ENCODE results near the gene ASPHD1. TPM values are rescaled to one million over a fixed set of nuclear protein-coding genes. Genes with fewer than 3 reads are reported as not detected.

ASPHD1 gene
- total and polyA plus RNA-seq, 2 of the 8 experiments (the other 6 are each of a cell fraction or from before 2014, with no cell fraction given): 14.5 to 18.6 TPM

- peak within 1 kb of the TSS; percentile 63 for H2BK12ac ChIP-seq (ENCODE audit: low read depth, low read length)
- peak within 1 kb of the TSS; percentile 82 to 90 (median 90) for H3K4me3 ChIP-seq (ENCODE audit: extremely low read depth in 1 of 4, insufficient read depth in 2 of 4, low read depth in 3 of 4, low read length in 4 of 4)
- 1% methylated on average over 46 of the region's 57 CpGs; no CpG with 5 or more reads in 1 of the 2 experiments for WGBS, 2 experiments (ENCODE audit: extremely low coverage in 1 of 2, insufficient coverage in 1 of 2, insufficient read length in 1 of 2, insufficient replicate concordance in 2 of 2, low coverage in 1 of 2, low lambda C conversion rate in 2 of 2, missing lambda C conversion rate in 1 of 2)
- peak within 1 kb of the TSS; percentile 65 to 94 (median 92) for H3K9ac ChIP-seq (replicated peaks in 1 of 4; ENCODE audit: extremely low read depth in 1 of 4, low read depth in 3 of 4, low read length in 3 of 4)
- peak within 1 kb of the TSS; percentile 99 for H3K27ac ChIP-seq (ENCODE audit: low read depth, low read length)
- H3K79me2 ChIP-seq (ENCODE audit: control insufficient read depth in 1 of 2, insufficient read depth in 2 of 2, low read length in 2 of 2): peaks cover 0 to 9% of the 10 kb centered on the region in 2 experiments; a peak in 2 of 4 replicates
- peak within 1 kb of the TSS; percentile 39 for H3K4ac ChIP-seq (replicated peaks; ENCODE audit: insufficient read length, low read depth, low read length)
- H2BK15ac ChIP-seq (ENCODE audit: low read length): peak within 1 kb of the TSS; percentile 99
- no peaks in the 10 kb centered on the region for H3K9me3 ChIP-seq (ENCODE audit: insufficient read depth in 2 of 2, low read depth in 1 of 2, low read length in 1 of 2)
- H3K56ac ChIP-seq (replicated peaks; ENCODE audit: insufficient read length, low read depth, low read length): no peak within 1 kb of the TSS
- H3K23ac ChIP-seq (ENCODE audit: insufficient read length): no peak within 1 kb of the TSS
- peaks cover 0 to 5% of the 10 kb centered on the region in 2 experiments for H4K20me1 ChIP-seq (replicated peaks in 1 of 2; ENCODE audit: control insufficient read depth in 1 of 2, insufficient read depth in 2 of 2, low read length in 2 of 2)
- peak within 1 kb of the TSS; percentile 100 for H2AFZ ChIP-seq (ENCODE audit: low read length)
- peak within 1 kb of the TSS; percentile 93 for H3K18ac ChIP-seq (ENCODE audit: extremely low read depth, low read length)
- H3K27me3 ChIP-seq (replicated peaks in 1 of 4; ENCODE audit: control insufficient read depth in 3 of 4, extremely low read depth in 1 of 4, insufficient read depth in 3 of 4, low read length in 3 of 4): no peaks in the 10 kb centered on the region
- peak within 1 kb of the TSS; percentile 89; the same call in 1 of the 2 replicates for H4K8ac ChIP-seq (ENCODE audit: extremely low read depth, insufficient read depth, low read length)
- 0 out of 2 replicates have a peak within 1 kb of the TSS, but pooled peaks have one; percentile 53 for H2AK5ac ChIP-seq (ENCODE audit: low read depth, low read length)
- FAIRE-seq (peak; percentile 78), DNase-seq (ENCODE audit: low read depth in 1 of 2, low spot score in 2 of 2) (peak; percentile 91 to 93)
- H2BK5ac ChIP-seq (ENCODE audit: low read depth, low read length): peak within 1 kb of the TSS; percentile 96
- peak within 1 kb of the TSS; percentile 8 for H2BK120ac ChIP-seq (replicated peaks; ENCODE audit: low read depth, low read length)
- peak within 1 kb of the TSS; percentile 15 for H4K91ac ChIP-seq (replicated peaks; ENCODE audit: insufficient read length, low read length)
- H4K5ac ChIP-seq (ENCODE audit: insufficient read length, low read depth, low read length): peak within 1 kb of the TSS; percentile 62
- peak within 1 kb of the TSS; percentile 61; the same call in 1 of the 2 replicates for H2BK20ac ChIP-seq (ENCODE audit: low read length)
- ChIA-PET POLR2A (ENCODE audit: partially characterized antibody) (interaction anchor here (0.6 to 3.7 kb wide), 22 partner anchors 8 to 210 kb away, joined by 3 to 11 read pairs (median 3); partner anchors contain the start of genes ASPHD1, HIRIP3, KCTD13 and KIF22), CTCF (ENCODE audit: partially characterized antibody) (interaction anchor here (1.0 to 4.9 kb wide), 8 partner anchors 11 to 74 kb away, joined by 3 to 21 read pairs (median 6); partner anchors contain the start of genes ASPHD1 and SEZ6L2)
- H3K14ac ChIP-seq (ENCODE audit: insufficient read length): no peak within 1 kb of the TSS
- peaks cover 0 to 11% (median 6%) of the 10 kb centered on the region in 4 experiments; a peak in 5 of 8 replicates for H3K36me3 ChIP-seq (ENCODE audit: control insufficient read depth in 2 of 4, insufficient read depth in 4 of 4, low read length in 3 of 4)
- peak within 1 kb of the TSS; percentile 64 to 95 for H3K4me2 ChIP-seq (ENCODE audit: insufficient read depth in 1 of 2, low read depth in 2 of 2, low read length in 2 of 2)
- peaks cover 8% of the 10 kb centered on the region; the same call in 1 of the 2 replicates for H3K23me2 ChIP-seq (ENCODE audit: low read depth, low read length)
- peaks cover 0 to 7% (median 3%) of the 10 kb centered on the region in 4 experiments; a peak in 3 of 7 replicates for H3K4me1 ChIP-seq (replicated peaks in 1 of 4; ENCODE audit: control insufficient read depth in 3 of 4, insufficient read depth in 4 of 4, low read length in 3 of 4)
- peaks cover 9% of the 10 kb centered on the region for H3K79me1 ChIP-seq (ENCODE audit: low read depth, low read length)
- TF ChIP-seq RNF2 (IDR thresholded peaks at IDR 0.05; ENCODE audit: borderline replicate concordance, low read depth, low read length, missing control alignments, poor library complexity, severe bottlenecking) (no peak), SIX5 (IDR thresholded peaks at IDR 0.05; ENCODE audit: low read depth, low read length) (peak; percentile 57), RAD21 (IDR thresholded peaks at IDR 0.05 in 1 of 2, conservative IDR thresholded peaks at IDR 0.05 in 1 of 2; ENCODE audit: low read depth in 2 of 2, low read length in 2 of 2) (peak in 1 of 2 experiments; percentile 23; a peak in 2 of 4 replicates), EGR1 (IDR thresholded peaks at IDR 0.05; ENCODE audit: borderline replicate concordance, low read depth, low read length) (peak; percentile 89), SIRT6 (IDR thresholded peaks at IDR 0.05; ENCODE audit: low read length) (no peak), KDM5A (IDR thresholded peaks at IDR 0.05; ENCODE audit: low read length) (no peak), TEAD4 (IDR thresholded peaks at IDR 0.05; ENCODE audit: low read depth, low read length) (0 out of 2 replicates have a peak, but pooled peaks have one; percentile 22), GTF2F1 (IDR thresholded peaks at IDR 0.05; ENCODE audit: borderline replicate concordance, low read depth, low read length) (no peak), MAFK (IDR thresholded peaks at IDR 0.05; ENCODE audit: low read depth, low read length) (no peak), SUZ12 (IDR thresholded peaks at IDR 0.05; ENCODE audit: low read length) (no peak)
Observed at GRCh38 chr16:29862884-29863668, 37.2 kb upstream of the ASPHD1 start, which contains the start of gene CDIPT. TSS of gene CDIPT (minus strand) at chr16:29863226. CDS start at chr16:29862857, 369 bp downstream.

Measured in H1 (cell line).